Large intestine (tissue), 3 donors: ENCODE data around the gene RNF213. TPM values are rescaled to one million over a fixed set of nuclear protein-coding genes. Genes with fewer than 3 reads are reported as not detected.
"Not testable (repeated sequence)": the region's sequence is repeated elsewhere in the genome, so short reads cannot be mapped to it uniquely, and the experiment has no call there.

Experiments
- DNase-seq, 2 donors: peaks; one replicate each; pipeline versions ENCODE4 v3.0.0 to v3.0.0-alpha.2; 2013
- H3K27ac ChIP-seq: one replicate; pipeline ENCODE4 v1.5.1; 2013; ENCODE audit warnings: low read length
- H3K27me3 ChIP-seq: 2 replicates; pipeline ENCODE4 v1.6.1; 2013; ENCODE audit warnings: low read length; ENCODE audit not compliant: control insufficient read depth, insufficient read depth
- H3K36me3 ChIP-seq: 2 replicates; pipeline ENCODE4 v1.6.1; 2013; ENCODE audit warnings: low read length; ENCODE audit not compliant: control insufficient read depth, insufficient read depth
- H3K4me1 ChIP-seq: one replicate; pipeline ENCODE4 v1.6.1; 2013; ENCODE audit warnings: low read length; ENCODE audit not compliant: control insufficient read depth, insufficient read depth
- H3K4me3 ChIP-seq: one replicate; pipeline ENCODE4 v1.5.1; 2013; ENCODE audit warnings: low read length
- H3K9me3 ChIP-seq: one replicate; pipeline ENCODE4 v1.6.1; 2013; ENCODE audit warnings: mild to moderate bottlenecking, low read depth, low read length, moderate library complexity; ENCODE audit not compliant: control insufficient read depth
- WGBS: methylation state at CpG from one replicate; pipeline ENCODE4 v1.1.5; 2013; ENCODE audit warnings: low lambda C conversion rate; ENCODE audit not compliant: insufficient coverage; 5-methylcytosine and 5-hydroxymethylcytosine counted together
- polyA plus RNA-seq: library from polyadenylated mRNA; unstranded; fragments of 120-200 nt; gene quantifications from one replicate; pipeline ENCODE4 v1.2.1, GENCODE V29; 2013

The RNF213 gene
- polyA plus RNA-seq, 1 donor: 103 TPM

DNA sequence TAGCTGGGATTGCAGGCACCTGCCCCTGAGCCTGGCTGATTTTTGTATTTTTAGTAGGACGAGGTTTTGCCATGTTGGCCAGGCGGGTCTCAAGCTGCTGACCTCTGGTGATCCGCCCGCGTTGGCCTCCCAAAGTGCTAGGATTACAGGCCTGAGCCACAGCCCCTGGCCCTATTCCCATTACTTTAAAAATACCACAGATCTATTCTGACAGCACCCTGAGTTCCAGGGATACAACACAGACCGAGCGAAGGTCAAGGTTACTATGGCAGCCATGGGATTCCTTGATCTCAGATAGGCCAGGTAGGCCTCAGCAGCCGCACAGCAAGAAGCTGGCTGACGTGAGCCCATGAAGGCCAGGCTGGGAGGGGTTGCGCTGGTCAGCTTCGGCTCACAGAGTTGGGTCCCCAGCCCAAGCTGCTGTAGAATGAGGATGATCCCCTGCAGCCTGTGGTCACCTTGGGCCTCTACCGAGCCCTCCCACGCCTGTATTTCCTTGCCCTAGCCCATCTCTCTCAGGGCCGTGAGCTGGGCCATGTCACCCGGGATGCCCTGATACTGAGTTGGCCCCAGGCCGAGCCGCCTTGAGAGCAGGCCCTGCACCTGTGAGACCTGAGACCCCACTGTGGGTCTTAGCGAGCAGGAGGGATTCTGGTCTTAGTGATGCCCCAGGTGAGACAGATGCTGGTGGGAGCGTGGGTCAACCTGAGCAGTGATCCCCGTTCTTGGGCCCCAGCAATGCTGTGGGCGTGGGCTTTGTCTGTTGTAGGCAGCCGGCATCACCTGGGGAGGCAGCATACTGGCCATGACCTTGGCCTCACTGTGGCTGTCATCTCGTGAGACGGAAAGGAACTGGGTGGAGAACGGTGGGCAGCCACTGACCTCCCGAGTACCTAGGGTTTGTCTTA, 16.9 kb upstream of the RNF213 start:
- no peaks in the 10 kb centered on the region for H3K4me1 ChIP-seq
- H3K9me3 ChIP-seq: no peaks in the 10 kb centered on the region
- peaks cover 68% of the 10 kb centered on the region for H3K36me3 ChIP-seq
- WGBS: no CpG with 5 or more reads among the region's 26 CpGs
- DNase-seq: no peak
- no peaks in the 10 kb centered on the region for H3K27me3 ChIP-seq
- no peak overlapping the region for H3K4me3 ChIP-seq
- no peak overlapping the region for H3K27ac ChIP-seq

DNA sequence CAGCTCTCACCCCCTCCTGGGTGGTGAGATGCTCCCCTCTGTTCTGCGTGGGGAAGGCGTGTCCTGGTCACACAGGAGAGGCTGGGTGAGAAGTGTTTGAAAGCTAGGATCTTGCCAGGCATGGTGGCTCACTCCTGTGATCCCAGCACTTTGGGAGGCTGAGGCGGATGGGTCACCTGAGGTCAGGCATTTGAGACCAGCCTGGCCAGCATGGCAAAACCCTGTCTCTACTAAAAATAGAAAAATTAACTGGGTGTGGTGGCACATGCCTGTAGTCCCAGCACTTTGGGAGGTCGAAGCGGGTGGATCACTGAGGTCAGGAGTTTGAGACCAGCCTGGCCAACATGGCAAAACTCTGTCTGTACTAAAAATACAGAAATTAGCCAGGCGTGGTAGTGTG, 16.2 kb upstream of the RNF213 start:
- H3K27ac ChIP-seq, H3K4me3 ChIP-seq, H3K4me1 ChIP-seq, H3K27me3 ChIP-seq, H3K9me3 ChIP-seq, DNase-seq: not testable (repeated sequence)
- WGBS: no CpG with 5 or more reads among the region's 6 CpGs
- peaks cover 72% of the 10 kb centered on the region for H3K36me3 ChIP-seq

DNA sequence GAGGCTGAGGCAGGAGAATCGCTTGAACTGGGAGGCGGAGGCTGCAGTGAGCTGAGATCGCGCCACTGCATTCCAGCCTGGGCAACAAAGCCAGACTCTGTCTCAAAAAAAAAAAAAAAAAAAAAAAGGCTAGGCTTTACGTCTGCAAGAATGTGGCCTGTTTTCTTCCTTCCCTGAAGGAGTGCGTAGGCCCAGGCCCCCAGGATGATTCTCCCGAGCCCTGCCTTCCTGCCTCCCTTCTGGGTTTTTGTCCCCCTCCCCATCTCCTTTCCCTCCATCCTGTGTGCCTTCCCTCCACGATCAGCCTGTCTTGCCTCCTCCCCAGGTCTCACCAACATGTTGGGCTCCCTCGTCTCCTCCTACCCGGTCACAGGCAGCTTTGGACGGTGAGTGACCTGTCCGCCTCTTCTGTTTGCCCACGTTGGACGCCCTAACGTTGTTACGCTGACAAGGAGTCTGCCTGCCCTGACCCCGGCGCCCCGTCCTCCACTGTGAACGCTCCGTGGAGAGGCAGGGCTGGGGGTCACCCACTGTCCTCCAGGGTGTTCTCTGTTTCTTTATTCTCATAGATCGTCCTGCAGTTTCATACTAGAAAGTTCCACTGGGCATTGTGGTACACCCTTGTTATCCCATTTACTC, 15.7 kb upstream of the RNF213 start:
- Histone ChIP-seq H3K27ac (no peak overlapping the region), H3K36me3 (peaks cover 72% of the 10 kb centered on the region), H3K27me3 (no peaks in the 10 kb centered on the region), H3K9me3 (no peaks in the 10 kb centered on the region), H3K4me1 (no peaks in the 10 kb centered on the region), H3K4me3 (no peak overlapping the region)
- WGBS: no CpG with 5 or more reads among the region's 22 CpGs
- no peak for DNase-seq

DNA sequence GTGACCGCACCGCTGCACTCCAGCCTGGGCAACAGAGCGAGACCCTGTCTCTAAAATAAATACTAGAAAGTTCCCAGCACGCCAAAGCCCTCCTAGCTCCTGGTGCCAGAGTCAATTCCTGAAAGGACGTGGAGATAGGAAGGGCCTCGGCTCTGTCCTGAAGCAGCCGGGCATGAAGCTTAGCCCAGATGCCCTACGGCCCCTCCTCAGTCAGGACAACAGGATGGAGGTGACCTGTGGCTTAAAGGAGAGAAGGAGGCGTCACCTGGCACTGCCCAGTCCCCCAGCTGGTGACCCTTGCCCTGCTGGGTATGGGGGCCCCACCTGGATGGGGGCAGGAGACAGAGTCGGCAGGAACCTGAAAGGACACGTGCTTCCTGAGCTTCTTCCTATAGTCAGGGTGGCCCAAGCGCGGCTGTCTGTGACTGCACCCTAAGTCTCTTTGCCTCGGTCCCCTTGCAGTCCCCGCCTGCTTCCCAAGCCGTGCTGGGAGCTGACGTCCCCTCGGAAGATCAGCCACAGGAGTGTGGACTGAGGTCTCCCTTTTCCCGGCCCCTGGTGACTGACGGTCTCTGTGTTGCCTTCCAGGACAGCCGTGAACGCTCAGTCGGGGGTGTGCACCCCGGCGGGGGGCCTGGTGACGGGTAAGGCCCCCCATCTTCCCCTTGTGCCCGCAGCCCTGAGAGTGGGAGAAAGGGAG, 14.9 kb upstream of the RNF213 start:
- H3K27me3 ChIP-seq: no peaks in the 10 kb centered on the region
- no CpG with 5 or more reads among the region's 27 CpGs for WGBS
- H3K9me3 ChIP-seq: no peaks in the 10 kb centered on the region
- no peak for DNase-seq
- peaks cover 74% of the 10 kb centered on the region for H3K36me3 ChIP-seq
- no peaks in the 10 kb centered on the region for H3K4me1 ChIP-seq
- H3K4me3 ChIP-seq: no peak overlapping the region
- no peak overlapping the region for H3K27ac ChIP-seq

DNA sequence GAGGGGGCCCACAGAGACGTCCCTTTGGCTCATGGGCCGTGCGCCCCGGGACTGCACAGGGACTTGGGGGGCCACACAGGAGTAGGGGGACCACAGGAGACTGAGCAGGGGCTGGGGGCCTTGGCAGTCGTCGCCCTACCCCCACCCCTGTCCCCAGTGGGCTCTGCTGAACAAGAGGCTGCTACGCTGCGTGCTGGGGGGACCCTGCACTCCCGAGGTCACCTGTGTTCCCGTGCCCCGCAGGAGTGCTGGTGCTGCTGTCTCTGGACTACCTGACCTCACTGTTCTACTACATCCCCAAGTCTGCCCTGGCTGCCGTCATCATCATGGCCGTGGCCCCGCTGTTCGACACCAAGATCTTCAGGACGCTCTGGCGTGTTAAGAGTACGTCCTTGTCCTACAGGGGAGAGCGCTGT, 14.4 kb upstream of the RNF213 start:
- WGBS: no CpG with 5 or more reads among the region's 19 CpGs

DNA sequence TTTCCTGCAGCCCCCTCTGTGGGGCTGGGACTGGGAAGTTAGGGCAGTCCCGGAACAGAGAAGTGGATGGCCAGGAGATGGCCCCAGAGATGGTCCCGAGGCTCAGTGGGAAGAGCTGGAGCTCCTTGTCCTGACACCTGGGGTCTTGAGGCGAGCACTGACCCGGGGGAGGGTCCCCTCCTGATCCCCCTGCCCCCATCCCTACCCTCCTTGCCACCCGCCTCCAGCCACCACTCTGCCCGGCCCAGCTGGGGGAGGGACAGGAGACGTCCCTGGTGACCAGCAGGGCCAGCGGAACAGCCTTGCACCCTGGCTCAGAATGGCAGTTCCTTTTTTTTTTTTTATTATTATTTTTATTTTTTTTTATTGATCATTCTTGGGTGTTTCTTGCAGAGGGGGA, 13.9 kb upstream of the RNF213 start:
- Histone ChIP-seq H3K4me1 (no peaks in the 10 kb centered on the region), H3K27me3 (no peaks in the 10 kb centered on the region), H3K27ac (no peak overlapping the region), H3K9me3 (no peaks in the 10 kb centered on the region), H3K4me3 (no peak overlapping the region), H3K36me3 (peaks cover 75% of the 10 kb centered on the region)
- DNase-seq: no peak
- WGBS: no CpG with 5 or more reads among the region's 8 CpGs

More for the DNA sequence above, 14.4 kb upstream of the RNF213 start:
- Histone ChIP-seq H3K36me3 (peaks cover 75% of the 10 kb centered on the region), H3K4me3 (no peak overlapping the region), H3K9me3 (no peaks in the 10 kb centered on the region), H3K27ac (no peak overlapping the region), H3K4me1 (no peaks in the 10 kb centered on the region), H3K27me3 (no peaks in the 10 kb centered on the region)
- no peak for DNase-seq

DNA sequence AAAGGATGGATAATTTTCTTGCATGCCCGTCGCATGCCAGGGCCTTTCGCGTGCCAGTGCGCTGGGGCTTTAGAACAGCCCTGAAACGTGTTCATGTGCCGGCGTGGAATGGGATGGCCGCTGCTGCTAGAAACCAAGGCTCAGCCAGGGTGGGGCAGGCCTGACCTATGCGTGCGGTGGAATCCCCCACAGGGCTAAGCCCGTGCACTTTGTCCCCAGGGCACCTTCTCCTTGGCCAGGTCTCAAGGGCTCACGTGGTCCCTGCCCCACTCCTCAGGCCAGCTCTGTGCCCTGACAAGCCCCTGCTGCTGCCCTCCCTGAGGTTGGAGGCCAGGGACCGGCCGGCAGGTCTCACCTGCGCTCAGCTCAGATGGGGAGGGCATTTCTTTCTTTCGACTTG, 13.1 kb upstream of the RNF213 start:
- H3K4me3 ChIP-seq: no peak overlapping the region
- no peaks in the 10 kb centered on the region for H3K9me3 ChIP-seq
- H3K27me3 ChIP-seq: no peaks in the 10 kb centered on the region
- no CpG with 5 or more reads among the region's 17 CpGs for WGBS
- H3K27ac ChIP-seq: no peak overlapping the region
- peaks cover 77% of the 10 kb centered on the region for H3K36me3 ChIP-seq
- H3K4me1 ChIP-seq: no peaks in the 10 kb centered on the region
- DNase-seq: no peak

DNA sequence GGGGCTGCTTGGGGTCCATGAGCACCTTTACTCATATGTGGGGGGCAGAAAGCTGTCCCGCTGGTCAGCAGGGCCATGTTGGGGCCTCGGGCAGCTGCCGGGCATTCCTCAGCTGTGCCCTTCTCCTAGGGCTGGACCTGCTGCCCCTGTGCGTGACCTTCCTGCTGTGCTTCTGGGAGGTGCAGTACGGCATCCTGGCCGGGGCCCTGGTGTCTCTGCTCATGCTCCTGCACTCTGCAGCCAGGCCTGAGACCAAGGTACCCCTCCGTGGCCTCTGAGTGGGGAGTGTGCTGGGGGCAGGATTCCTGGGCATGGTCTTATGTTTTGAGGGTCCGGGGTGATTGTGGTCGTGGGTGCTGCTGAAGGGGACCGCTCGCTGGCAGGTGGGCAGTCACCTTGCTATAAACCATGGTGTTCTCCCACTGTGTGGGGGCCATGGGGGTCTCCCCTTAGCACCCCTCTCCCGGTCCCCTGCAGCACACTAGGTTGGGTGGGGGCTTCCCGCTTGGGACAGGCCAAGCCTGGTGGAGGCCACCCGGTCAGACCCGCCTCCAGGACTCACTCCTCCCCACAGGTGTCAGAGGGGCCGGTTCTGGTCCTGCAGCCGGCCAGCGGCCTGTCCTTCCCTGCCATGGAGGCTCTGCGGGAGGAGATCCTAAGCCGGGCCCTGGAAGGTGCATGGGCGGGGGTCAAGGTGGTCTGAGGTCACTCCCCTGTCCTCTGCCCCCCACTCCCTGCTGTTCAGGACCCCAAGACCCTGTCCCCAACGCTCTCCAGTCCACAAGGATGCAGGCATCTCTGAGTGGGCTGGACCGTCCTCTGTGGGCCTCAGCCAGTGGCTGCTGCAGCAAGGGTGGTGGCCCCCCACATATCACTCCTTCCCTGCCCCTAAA, 12.4 kb upstream of the RNF213 start:
- no peak overlapping the region for H3K27ac ChIP-seq
- H3K36me3 ChIP-seq: peaks cover 77% of the 10 kb centered on the region
- H3K4me3 ChIP-seq: no peak overlapping the region
- DNase-seq: no peak
- WGBS: no CpG with 5 or more reads among the region's 23 CpGs
- H3K9me3 ChIP-seq: no peaks in the 10 kb centered on the region
- no peaks in the 10 kb centered on the region for H3K27me3 ChIP-seq
- H3K4me1 ChIP-seq: no peaks in the 10 kb centered on the region

DNA sequence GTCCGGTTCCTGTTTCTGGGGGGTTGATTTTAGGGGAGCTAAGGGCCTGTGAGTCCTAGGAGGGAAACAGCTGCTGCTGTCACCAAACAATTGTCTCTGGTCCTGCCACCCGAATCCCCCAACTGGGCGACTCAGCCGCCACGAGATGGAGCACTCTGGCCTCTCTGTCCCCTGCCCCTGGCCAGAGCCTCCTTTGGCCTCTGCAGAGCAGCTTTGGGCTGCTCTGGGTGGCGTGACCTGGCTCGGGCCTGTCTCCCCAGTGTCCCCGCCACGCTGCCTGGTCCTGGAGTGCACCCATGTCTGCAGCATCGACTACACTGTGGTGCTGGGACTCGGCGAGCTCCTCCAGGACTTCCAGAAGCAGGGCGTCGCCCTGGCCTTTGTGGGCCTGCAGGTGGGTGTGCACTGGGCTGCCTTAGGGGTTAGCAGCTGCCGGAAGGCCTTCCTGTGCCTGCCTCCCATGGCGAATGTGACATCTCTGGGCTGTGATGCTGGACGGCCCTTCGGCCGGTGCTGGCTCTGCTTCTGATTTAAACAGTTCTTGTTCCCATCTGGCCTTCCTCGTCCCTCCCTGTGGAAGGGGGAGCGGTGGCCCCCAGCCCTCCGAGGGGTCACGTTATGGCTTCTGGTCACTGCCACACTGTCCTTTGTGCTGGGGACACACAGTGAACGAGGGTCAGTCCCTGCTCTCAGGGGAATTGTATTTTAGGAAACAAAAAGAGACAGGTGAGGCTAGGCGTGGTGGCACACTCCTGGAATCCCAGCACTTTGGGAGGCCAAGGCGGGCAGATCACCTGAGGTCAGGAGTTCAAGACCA, 11.6 kb upstream of the RNF213 start:
- Histone ChIP-seq H3K27me3 (no peaks in the 10 kb centered on the region), H3K4me1 (no peaks in the 10 kb centered on the region), H3K9me3 (no peaks in the 10 kb centered on the region), H3K27ac (no peak overlapping the region), H3K4me3 (no peak overlapping the region), H3K36me3 (peaks cover 77% of the 10 kb centered on the region)
- WGBS: no CpG with 5 or more reads among the region's 26 CpGs
- DNase-seq: no peak
